ENCODE results near the gene SLC7A10. TPM values are rescaled to one million over a fixed set of nuclear protein-coding genes. Genes with fewer than 3 reads are reported as not detected.

The SLC7A10 gene
- total RNA-seq, 3 donors from 2014 or later (not counting 1 experiment from before 2014, with no cell fraction given), result not detected

GRCh38 chr19:33205531-33206260, 20.0 kb downstream of the SLC7A10 start:
- no peaks in the 10 kb centered on the region for H3K9me3 Mint-ChIP-seq
- no peaks in the 10 kb centered on the region for H3K27me3 Mint-ChIP-seq (ENCODE audit: low read depth in 2 of 2)

GRCh38 chr19:33205110-33205509, 20.5 kb downstream of the SLC7A10 start:
- TF ChIP-seq CTCF (IDR thresholded peaks at IDR 0.05), result no peak
- no peak overlapping the region for H3K4me3 ChIP-seq (ENCODE audit: low read length)
- H3K27ac ChIP-seq (ENCODE audit: low read length), result no peak overlapping the region
- no peak overlapping the region for H3K27ac Mint-ChIP-seq
- WGBS (ENCODE audit: insufficient coverage), result 96% methylated on average over 27 of the region's 27 CpGs
- intact Hi-C loops (cut with micrococcal nuclease), result no loop called here
- no peak for ATAC-seq
- H3K36me3 Mint-ChIP-seq, result no peaks in the 10 kb centered on the region
- H3K9me3 ChIP-seq (ENCODE audit: control insufficient read depth, insufficient read depth, low read length), result no peaks in the 10 kb centered on the region
- no peaks in the 10 kb centered on the region for H3K4me1 ChIP-seq (ENCODE audit: control insufficient read depth, insufficient read depth, low read length)
- no peaks in the 10 kb centered on the region for H3K27me3 ChIP-seq (ENCODE audit: control insufficient read depth, insufficient read depth, low read length)
- H3K4me1 Mint-ChIP-seq, result no peaks in the 10 kb centered on the region
- no peak overlapping the region for H3K4me3 Mint-ChIP-seq
- no peaks in the 10 kb centered on the region for H3K27me3 Mint-ChIP-seq (ENCODE audit: low read depth in 2 of 2)
- no peaks in the 10 kb centered on the region for H3K36me3 ChIP-seq (ENCODE audit: control insufficient read depth, insufficient read depth, low read length)
- no peaks in the 10 kb centered on the region for H3K9me3 Mint-ChIP-seq
- no peak for DNase-seq

More at GRCh38 chr19:33205531-33206260, 20.0 kb downstream of the SLC7A10 start:
- no peaks in the 10 kb centered on the region for H3K36me3 Mint-ChIP-seq
- no peak for DNase-seq
- no peak for ATAC-seq
- no peak for TF ChIP-seq CTCF (IDR thresholded peaks at IDR 0.05)
- H3K4me3 Mint-ChIP-seq, result no peak overlapping the region
- H3K4me1 ChIP-seq (ENCODE audit: control insufficient read depth, insufficient read depth, low read length), result no peaks in the 10 kb centered on the region
- no peak overlapping the region for H3K27ac Mint-ChIP-seq
- no peaks in the 10 kb centered on the region for H3K27me3 ChIP-seq (ENCODE audit: control insufficient read depth, insufficient read depth, low read length)
- intact Hi-C loops (cut with micrococcal nuclease), result no loop called here
- no peaks in the 10 kb centered on the region for H3K36me3 ChIP-seq (ENCODE audit: control insufficient read depth, insufficient read depth, low read length)
- no peak overlapping the region for H3K4me3 ChIP-seq (ENCODE audit: low read length)
- no peaks in the 10 kb centered on the region for H3K9me3 ChIP-seq (ENCODE audit: control insufficient read depth, insufficient read depth, low read length)
- no peaks in the 10 kb centered on the region for H3K4me1 Mint-ChIP-seq
- no peak overlapping the region for H3K27ac ChIP-seq (ENCODE audit: low read length)
- WGBS (ENCODE audit: insufficient coverage), result 95% methylated on average over 64 of the region's 64 CpGs

- Histone ChIP-seq H3K36me3 (ENCODE audit: control insufficient read depth, insufficient read depth, low read length) (no peaks in the 10 kb centered on the region), H3K4me3 (ENCODE audit: low read length) (no peak overlapping the region), H3K27me3 (ENCODE audit: control insufficient read depth, insufficient read depth, low read length) (no peaks in the 10 kb centered on the region), H3K9me3 (ENCODE audit: control insufficient read depth, insufficient read depth, low read length) (no peaks in the 10 kb centered on the region), H3K27ac (ENCODE audit: low read length) (no peak overlapping the region), H3K4me1 (ENCODE audit: control insufficient read depth, insufficient read depth, low read length) (no peaks in the 10 kb centered on the region)
- no peak for DNase-seq
- no peaks in the 10 kb centered on the region for H3K9me3 Mint-ChIP-seq
- H3K4me3 Mint-ChIP-seq, result no peak overlapping the region
- no peaks in the 10 kb centered on the region for H3K27me3 Mint-ChIP-seq (ENCODE audit: low read depth in 2 of 2)
- TF ChIP-seq CTCF (IDR thresholded peaks at IDR 0.05), result no peak
- no peaks in the 10 kb centered on the region for H3K4me1 Mint-ChIP-seq
- ATAC-seq, result no peak
- intact Hi-C loops (cut with micrococcal nuclease), result no loop called here
- H3K27ac Mint-ChIP-seq, result no peak overlapping the region
- no peaks in the 10 kb centered on the region for H3K36me3 Mint-ChIP-seq
- 93% methylated on average over 32 of the region's 32 CpGs for WGBS (ENCODE audit: insufficient coverage)
Measured at GRCh38 chr19:33204136-33204973, 21.3 kb downstream of the SLC7A10 start.

All from natural killer cell (primary cell).